Measurements from ENCODE around the gene PYGL.
"Not testable (repeated sequence)": the region's sequence is repeated elsewhere in the genome, so short reads cannot be mapped to it uniquely, and the experiment has no call there.

Gene PYGL

DNA sequence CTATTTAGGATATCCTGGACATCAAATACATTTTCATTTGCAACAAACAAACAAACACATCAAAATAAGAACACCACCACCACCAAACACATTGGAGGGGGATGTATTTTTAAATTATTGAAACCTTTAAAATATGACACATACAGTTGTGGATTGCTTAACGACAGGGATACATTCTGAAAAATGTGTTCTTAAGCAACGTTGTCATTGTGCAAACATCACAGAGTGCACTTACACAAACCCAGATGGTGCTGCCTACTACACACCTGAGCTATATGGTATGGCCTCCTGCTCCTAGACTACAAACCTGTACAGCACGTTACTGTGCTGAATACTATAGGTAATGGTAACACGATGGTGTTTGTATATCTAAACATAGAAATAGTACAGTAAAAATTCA lies 19.4 kb downstream of the PYGL start:
- DNase-seq: no peak

GRCh38 chr14:50924236-50924635 lies 20.0 kb downstream of the PYGL start:
- DNase-seq: no peak

- no peak for DNase-seq
Measured at GRCh38 chr14:50922803-50923202, 21.5 kb downstream of the PYGL start.

DNA sequence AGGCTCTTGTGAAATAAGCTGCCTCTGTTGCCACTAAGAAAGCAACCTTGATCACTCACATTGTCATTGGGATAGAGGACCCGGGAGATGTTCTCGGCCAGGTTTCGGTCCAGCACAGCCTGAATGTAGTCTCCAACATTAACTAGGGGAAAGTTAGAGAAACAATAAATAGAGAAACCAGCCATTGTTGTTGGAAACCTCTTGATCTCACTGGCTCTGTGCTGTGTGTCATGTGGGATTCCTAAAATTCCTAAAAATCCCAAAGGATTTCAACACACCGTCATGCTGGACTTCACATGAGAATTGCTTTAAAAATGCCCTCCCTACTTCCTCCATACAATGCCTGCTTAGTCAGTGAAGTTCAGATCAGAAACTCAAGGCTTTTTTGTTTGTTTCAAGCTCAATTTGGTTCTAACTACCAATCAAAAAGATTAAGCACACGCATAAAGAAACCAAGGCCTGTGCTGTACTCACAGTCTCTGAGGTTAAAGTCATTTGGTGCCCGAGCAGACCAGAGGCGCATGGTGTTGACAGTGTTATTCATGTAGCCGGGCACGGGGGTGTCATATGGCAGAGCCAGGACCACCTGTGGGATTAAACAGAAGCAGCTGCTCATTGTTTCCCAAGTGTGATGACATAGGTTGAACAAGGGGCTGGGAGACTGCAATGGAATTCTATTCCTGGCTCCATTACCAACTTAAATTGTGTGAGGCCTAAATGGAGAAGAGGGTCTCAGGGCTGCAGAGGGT lies 23.6 kb downstream of the PYGL start:
- no peak for DNase-seq

- not testable (repeated sequence) for DNase-seq
Measured at GRCh38 chr14:50919524-50919923, 24.8 kb downstream of the PYGL start.

- no peak for DNase-seq
Measured at GRCh38 chr14:50917449-50917848, 26.8 kb downstream of the PYGL start.

GRCh38 chr14:50910495-50911420 lies 33.5 kb downstream of the PYGL start:
- DNase-seq: no peak

DNA sequence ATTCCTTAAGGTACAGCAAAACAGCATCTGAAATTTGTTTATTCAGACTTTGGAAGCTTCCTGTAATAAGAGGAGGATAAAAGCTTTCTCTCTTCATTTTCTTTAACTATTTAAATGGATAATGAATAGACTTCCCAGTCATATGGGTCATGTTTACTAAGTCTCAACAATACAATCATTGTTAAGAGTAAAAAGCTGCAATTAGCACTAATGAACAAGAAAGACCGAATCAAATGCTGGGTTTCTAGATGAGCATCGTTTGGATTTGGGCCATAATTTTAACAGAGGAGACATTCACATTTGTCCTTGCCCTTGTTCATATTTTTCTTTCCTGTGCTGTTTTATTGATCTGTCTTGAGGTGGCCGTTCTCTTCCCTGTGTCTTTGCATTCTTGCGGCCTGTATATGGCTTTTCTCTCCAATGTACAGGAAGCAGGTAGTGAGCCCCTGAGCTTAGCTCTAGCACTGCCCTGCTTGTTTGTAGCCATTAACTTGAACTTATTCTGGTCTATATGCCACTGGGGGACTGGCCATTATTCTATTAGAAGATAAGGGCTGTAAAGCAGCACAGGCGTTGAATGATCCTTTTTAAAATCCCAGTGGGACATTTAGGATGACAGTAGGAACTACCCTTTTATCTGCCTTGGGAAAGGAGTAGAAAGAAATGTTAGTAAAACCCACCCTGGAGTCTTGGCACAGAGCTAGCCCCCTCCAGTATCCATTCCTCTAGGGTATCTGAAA lies 37.8 kb downstream of the PYGL start:
- DNase-seq: no peak

- no peak for DNase-seq
Measured at GRCh38 chr14:50904719-50905118, 39.6 kb downstream of the PYGL start.

DNA sequence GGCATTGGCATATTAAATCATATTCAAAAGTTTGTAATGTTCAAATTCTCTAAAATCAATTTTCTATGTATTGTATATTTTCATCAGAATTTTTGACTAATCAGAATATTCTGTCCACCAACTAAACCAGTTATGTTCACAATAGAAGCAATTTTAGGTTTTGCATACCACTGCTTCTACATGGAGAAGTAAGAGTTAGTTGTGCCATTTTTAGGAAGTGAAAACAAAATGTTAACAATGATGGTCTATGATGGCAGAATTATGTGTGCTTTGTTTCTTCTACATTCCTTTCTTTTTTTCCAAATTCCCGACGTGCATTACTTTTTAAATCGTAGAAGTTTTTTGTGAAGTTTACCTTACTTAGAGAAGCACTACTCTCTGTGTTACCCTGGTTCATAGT lies 42.9 kb downstream of the PYGL start:
- no peak for DNase-seq

- DNase-seq: no peak
Measured at GRCh38 chr14:50897658-50898175, 46.6 kb downstream of the PYGL start.

DNA sequence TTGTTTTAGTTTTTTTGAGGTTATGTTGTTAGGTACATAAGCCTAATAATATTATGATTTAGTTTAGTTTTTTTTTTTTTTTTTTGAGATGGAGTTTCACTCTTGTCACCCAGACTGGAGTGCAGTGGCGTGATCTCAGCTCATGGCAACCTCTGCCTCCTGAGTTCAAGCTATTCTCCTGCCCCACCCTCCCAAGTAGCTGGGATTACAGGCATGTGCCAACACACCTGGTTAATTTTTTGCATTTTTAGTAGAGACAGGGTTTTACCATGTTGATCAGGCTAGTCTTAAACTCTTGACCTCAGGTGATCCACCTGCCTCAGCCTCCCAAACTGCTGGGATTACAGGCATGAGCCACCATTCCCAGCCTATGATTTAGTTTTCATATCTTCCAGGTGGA lies 47.3 kb downstream of the PYGL start:
- not testable (repeated sequence) for DNase-seq

DNA sequence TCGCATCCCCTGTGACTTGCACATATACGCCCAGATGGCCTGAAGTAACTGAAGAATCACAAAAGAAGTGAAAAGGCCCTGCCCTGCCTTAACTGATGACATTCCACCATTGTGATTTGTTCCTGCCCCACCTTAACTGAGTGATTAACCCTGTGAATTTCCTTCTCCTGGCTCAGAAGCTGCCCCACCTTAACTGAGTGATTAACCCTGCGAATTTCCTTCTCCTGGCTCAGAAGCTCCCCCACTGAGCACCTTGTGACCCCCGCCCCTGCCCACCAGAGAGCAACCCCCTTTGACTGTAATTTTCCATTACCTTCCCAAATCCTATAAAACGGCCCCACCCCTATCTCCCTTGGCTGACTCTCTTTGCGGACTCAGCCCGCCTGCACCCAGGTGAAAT lies 47.9 kb downstream of the PYGL start:
- DNase-seq: not testable (repeated sequence)

DNA sequence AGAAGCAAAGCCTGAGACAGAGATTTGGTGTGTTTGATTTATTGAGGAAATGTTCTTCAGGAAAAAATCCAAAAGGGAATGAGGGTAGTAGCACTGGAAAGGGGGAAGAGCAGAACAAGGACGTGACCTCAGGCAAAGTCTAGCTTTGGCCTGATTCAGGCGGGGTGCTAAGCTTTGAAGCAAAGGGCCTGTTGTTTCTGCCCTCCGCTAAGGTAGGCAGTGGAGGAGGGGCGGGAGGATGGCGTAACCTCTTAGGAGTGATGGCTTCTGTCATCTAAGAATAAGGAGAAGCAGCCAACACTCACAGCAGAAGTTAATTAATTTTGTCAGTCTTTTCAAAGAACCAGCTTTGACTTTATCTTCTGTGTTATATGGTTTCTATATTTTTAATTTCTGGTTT lies 52.0 kb downstream of the PYGL start:
- DNase-seq: no peak

DNA sequence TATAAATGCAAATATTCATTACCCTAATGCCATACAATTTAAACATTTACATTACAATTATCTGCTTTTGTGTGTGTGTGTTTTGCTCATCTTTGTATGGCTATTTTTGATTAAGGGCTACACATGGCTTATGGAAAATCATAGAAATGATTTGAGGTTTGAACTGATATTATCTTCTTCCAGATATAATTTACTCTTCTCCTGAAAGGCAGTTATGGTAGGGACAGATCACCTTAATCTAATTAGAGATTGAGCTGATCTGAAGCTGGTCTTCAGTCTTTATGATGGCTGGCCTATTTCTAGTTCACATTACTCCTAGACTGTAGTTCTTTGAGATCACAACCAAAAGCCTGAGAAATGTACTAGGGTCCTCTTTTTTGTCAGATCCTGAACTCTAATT lies 56.8 kb downstream of the PYGL start:
- no peak for DNase-seq

GRCh38 chr14:50883827-50884197 lies 60.5 kb downstream of the PYGL start:
- DNase-seq: no peak

DNA sequence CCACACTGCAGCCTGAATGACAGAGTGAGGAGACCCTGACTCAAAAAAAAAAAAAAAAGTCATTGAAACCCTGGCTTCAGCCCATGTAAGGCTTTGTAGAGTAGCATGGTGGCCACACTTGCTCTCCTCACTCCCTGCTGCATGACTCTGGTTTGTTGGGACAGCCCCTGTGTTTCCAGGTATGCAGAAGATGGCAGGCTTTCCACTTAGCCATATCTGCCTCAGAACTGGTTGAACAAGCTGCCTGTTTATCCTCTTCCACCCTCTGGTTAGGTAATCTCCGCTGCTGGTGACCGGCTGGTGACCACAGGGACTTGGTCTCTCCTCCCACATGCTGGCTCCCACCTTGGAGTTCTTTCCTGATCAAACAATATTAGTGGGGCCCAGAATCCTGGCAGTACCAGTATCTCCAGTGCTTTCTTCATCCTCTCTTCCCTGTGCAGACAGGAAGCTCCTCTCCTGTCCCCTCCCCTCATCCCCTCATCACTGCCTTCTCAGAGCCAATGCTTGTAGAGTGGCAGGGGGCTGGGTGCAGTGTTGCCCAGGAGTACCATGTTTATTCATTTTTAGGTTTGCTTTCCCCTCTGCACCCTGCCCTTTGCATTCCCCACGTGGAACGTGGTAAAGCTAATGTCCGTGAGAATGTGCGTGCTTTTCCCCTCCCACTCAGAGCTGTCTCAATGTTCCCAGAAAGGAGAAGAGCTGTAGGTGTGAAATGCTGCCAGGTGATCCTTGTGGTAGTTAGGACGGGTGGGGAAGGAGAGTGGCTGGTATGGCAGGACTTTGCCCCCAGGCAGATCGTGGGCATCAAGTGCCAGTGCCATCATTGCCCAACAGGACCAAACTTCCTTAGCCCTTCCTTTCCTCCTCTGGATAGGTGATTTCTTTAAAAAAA lies 61.1 kb downstream of the PYGL start:
- no peak for DNase-seq

- DNase-seq: peak; percentile 45
Measured at GRCh38 chr14:50875359-50876070, 68.8 kb downstream of the PYGL start.

GRCh38 chr14:50874757-50875156 lies 69.5 kb downstream of the PYGL start:
- no peak for DNase-seq

GRCh38 chr14:50871914-50872732 lies 72.2 kb downstream of the PYGL start, which contains the start of gene ABHD12B:
ABHD12B (plus strand) TSS chr14:50872053; CDS start chr14:50872175, 122 bp downstream.
- DNase-seq: no peak

Measured in stimulated activated naive CD4-positive, alpha-beta T cell treated with Interleukin-2 at 50 U/mL for 16 hours (primary cell).